ENCODE data around the gene BHLHE41.

GRCh38 chr12:26164118-26164517, 39.3 kb upstream of the BHLHE41 start:
- TF ChIP-seq, protein P1, sequence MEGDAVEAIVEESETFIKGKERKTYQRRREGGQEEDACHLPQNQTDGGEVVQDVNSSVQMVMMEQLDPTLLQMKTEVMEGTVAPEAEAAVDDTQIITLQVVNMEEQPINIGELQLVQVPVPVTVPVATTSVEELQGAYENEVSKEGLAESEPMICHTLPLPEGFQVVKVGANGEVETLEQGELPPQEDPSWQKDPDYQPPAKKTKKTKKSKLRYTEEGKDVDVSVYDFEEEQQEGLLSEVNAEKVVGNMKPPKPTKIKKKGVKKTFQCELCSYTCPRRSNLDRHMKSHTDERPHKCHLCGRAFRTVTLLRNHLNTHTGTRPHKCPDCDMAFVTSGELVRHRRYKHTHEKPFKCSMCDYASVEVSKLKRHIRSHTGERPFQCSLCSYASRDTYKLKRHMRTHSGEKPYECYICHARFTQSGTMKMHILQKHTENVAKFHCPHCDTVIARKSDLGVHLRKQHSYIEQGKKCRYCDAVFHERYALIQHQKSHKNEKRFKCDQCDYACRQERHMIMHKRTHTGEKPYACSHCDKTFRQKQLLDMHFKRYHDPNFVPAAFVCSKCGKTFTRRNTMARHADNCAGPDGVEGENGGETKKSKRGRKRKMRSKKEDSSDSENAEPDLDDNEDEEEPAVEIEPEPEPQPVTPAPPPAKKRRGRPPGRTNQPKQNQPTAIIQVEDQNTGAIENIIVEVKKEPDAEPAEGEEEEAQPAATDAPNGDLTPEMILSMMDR (IDR thresholded peaks at IDR 0.05; ENCODE audit: poor library complexity) = no peak
- TF ChIP-seq EZH2phosphoT487 (IDR thresholded peaks at IDR 0.05; ENCODE audit: low read depth, severe bottlenecking, unreplicated experiment) = no peak
- TF ChIP-seq EZH2 (IDR thresholded peaks at IDR 0.05; ENCODE audit: borderline replicate concordance) = no peak

Data from hepatocyte (in vitro differentiated cells).